SK-N-MC (cell line): ENCODE data around the gene FSD1.

Experiments
- EZH2 ChIP-seq: fragments of 200-600 bp; sonication (generic); IDR thresholded peaks from one replicate; pipeline ENCODE4 v1.6.1; 2017; ENCODE audit warnings: antibody characterized with exemption
- POLR2AphosphoS5 ChIP-seq: IDR thresholded peaks from 2 replicates; pipeline ENCODE4 v1.6.1; 2012; ENCODE audit warnings: mild to moderate bottlenecking, low read depth, low read length, borderline replicate concordance

GRCh38 chr19:4284974-4285373 is 19.4 kb upstream of the FSD1 start:
- no peak for TF ChIP-seq EZH2
- no peak for TF ChIP-seq POLR2AphosphoS5
